Prostate gland (tissue), 2 donors: ENCODE results near the gene CD101. TPM values are rescaled to one million over a fixed set of nuclear protein-coding genes. Genes with fewer than 3 reads are reported as not detected.

Experiments used
- DNase-seq: peaks from one replicate; pipeline ENCODE4 v3.0.0-alpha.2; 2019; ENCODE audit warnings: low spot score
- H3K27ac ChIP-seq, 2 donors: fragments of 200-600 bp; sonication (generic); 2 replicates each; pipeline ENCODE4 v1.5.1; 2017 to 2019
- H3K27me3 ChIP-seq: fragments of 200-600 bp; sonication (generic); replicated peaks from 2 replicates; pipeline ENCODE4 v1.5.1; 2019; ENCODE audit not compliant: insufficient read depth
- H3K36me3 ChIP-seq, 2 donors: fragments of 200-600 bp; sonication (generic); 1 replicate in 1 of 2; 2 replicates in 1 of 2; pipeline versions ENCODE4 v1.5.1 to v1.8.1; 2017 to 2019
- H3K4me1 ChIP-seq: fragments of 200-600 bp; sonication (generic); replicated peaks from 2 replicates; pipeline ENCODE4 v1.5.1; 2019
- H3K4me3 ChIP-seq, 2 donors: fragments of 200-600 bp; sonication (generic); 2 replicates each; pipeline ENCODE4 v1.5.1; 2017 to 2019
- H3K9me3 ChIP-seq: fragments of 200-600 bp; sonication (generic); 2 replicates; pipeline ENCODE4 v1.5.1; 2017
- POLR2A ChIP-seq: fragments of 450-650 bp; IDR thresholded peaks from one replicate; pipeline ENCODE4 v1.6.1; 2016; ENCODE audit warnings: antibody characterized with exemption, mild to moderate bottlenecking
- POLR2AphosphoS5 ChIP-seq: sonication (generic); formaldehyde crosslinking; IDR thresholded peaks from one replicate; pipeline ENCODE4 v1.6.1; 2017; ENCODE audit warnings: antibody characterized with exemption
- WGBS: methylation state at CpG from one replicate; pipeline ENCODE4 v1.1.5; 2018; 5-methylcytosine and 5-hydroxymethylcytosine counted together
- intact Hi-C: fragments of 100-400 bp; cut with DNase I; formaldehyde crosslinking; loops from one replicate; pipeline ENCODE4 v1.14.2; 2022
- total RNA-seq, 2 donors: library from RNA; depleted of rRNA; stranded (reverse); fragments of >200 nt; gene quantifications; one replicate each; pipeline ENCODE4 v1.1.0, GENCODE V29; 2016
- TF ChIP-seq, protein P1 (sequence below), 4 experiments: fragments of 200-600 bp in 2 of 4; fragments of 450-650 bp in 2 of 4; sonication (generic) in 2 of 4; IDR thresholded peaks; 1 replicate in 3 of 4; 2 replicates in 1 of 4; pipeline ENCODE4 v1.5.1; 2016 to 2019; ENCODE audit warnings: antibody characterized with exemption in 4 of 4, mild to moderate bottlenecking in 2 of 4, moderate library complexity in 2 of 4

The CD101 gene
- total RNA-seq, 2 donors from 2014 or later: 0.59 to 1.1 TPM

DNA sequence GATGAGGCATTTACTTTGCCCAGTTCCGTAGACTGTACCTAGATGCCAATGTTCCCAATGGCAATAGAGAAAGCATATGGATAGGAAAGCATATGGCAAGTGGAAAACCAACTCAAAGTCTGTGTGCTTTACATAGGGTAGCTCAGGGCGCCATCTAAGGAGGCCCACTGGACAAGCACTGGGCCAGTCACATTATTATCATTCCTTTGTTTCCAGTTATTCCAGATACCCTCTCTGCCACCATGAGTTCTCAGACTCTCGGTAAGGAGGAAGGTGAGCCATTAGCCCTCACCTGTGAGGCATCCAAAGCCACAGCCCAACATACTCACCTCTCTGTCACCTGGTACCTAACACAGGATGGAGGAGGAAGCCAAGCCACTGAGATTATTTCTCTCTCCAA is 9.8 kb downstream of the CD101 start:
- Histone ChIP-seq H3K27me3 (no peaks in the 10 kb centered on the region), H3K27ac (no peak overlapping the region), H3K9me3 (no peaks in the 10 kb centered on the region), H3K36me3 (no peaks in the 10 kb centered on the region), H3K4me1 (no peaks in the 10 kb centered on the region), H3K4me3 (no peak overlapping the region)
- intact Hi-C loops: no loop called here
- TF ChIP-seq POLR2A (no peak), POLR2AphosphoS5 (no peak)
- TF ChIP-seq, protein P1, sequence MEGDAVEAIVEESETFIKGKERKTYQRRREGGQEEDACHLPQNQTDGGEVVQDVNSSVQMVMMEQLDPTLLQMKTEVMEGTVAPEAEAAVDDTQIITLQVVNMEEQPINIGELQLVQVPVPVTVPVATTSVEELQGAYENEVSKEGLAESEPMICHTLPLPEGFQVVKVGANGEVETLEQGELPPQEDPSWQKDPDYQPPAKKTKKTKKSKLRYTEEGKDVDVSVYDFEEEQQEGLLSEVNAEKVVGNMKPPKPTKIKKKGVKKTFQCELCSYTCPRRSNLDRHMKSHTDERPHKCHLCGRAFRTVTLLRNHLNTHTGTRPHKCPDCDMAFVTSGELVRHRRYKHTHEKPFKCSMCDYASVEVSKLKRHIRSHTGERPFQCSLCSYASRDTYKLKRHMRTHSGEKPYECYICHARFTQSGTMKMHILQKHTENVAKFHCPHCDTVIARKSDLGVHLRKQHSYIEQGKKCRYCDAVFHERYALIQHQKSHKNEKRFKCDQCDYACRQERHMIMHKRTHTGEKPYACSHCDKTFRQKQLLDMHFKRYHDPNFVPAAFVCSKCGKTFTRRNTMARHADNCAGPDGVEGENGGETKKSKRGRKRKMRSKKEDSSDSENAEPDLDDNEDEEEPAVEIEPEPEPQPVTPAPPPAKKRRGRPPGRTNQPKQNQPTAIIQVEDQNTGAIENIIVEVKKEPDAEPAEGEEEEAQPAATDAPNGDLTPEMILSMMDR (IDR thresholded peaks at IDR 0.05): no peak
- WGBS: 100% methylated on average over 3 of the region's 3 CpGs
- DNase-seq: no peak

DNA sequence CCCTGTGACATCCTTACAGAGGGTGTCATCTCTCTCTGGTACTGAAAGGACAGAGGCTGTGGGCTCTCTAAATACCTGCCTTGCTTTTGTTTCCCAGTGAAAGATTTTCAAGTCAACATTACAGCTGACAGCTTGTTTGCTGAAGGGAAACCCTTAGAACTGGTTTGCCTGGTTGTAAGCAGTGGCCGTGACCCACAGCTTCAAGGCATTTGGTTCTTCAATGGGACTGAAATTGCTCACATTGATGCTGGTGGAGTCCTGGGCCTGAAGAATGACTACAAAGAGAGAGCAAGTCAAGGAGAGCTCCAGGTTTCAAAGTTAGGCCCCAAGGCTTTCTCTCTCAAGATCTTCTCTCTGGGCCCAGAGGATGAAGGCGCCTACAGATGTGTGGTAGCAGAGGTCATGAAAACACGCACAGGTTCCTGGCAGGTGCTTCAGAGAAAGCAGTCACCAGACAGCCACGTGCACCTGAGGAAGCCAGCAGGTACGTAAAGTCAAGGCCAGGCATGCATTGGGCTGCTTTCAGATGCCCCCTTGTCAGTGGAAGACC is 11.8 kb downstream of the CD101 start:
- H3K4me3 ChIP-seq: no peak overlapping the region
- no peaks in the 10 kb centered on the region for H3K4me1 ChIP-seq
- H3K36me3 ChIP-seq: no peaks in the 10 kb centered on the region
- peak overlapping the region in 1 of 2 donors; percentile 2 for H3K27ac ChIP-seq
- H3K27me3 ChIP-seq: no peaks in the 10 kb centered on the region
- peak; percentile 59 for DNase-seq
- intact Hi-C loops: no loop called here
- TF ChIP-seq, protein P1 (IDR thresholded peaks at IDR 0.05): no peak
- TF ChIP-seq POLR2AphosphoS5: peak; percentile 67
- no peak for TF ChIP-seq POLR2A
- H3K9me3 ChIP-seq: no peaks in the 10 kb centered on the region
- WGBS: 71% methylated on average over 5 of the region's 5 CpGs

DNA sequence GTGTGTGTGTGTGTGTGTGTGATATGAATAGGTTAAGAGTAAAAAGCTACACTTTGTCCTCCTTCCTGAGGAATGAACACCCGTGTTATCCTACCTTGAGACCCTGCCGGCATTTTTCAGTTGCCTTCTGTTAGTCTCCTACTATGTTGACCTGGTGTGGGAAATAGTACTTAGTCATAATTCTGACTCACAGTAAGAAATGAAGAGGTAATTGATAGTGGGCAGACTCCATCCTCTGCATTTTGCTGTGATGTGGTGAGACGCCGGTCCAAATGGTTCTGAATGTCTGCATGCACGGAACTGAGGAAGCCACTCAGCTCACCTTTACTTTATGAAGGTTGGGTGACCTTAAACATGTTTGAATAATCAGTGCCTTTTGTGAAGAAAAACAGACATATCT is 12.6 kb downstream of the CD101 start:
- H3K9me3 ChIP-seq: no peaks in the 10 kb centered on the region
- H3K27me3 ChIP-seq: no peaks in the 10 kb centered on the region
- no peak for DNase-seq
- TF ChIP-seq POLR2A: no peak
- TF ChIP-seq POLR2AphosphoS5: no peak
- TF ChIP-seq, protein P1 (IDR thresholded peaks at IDR 0.05): no peak
- no peak overlapping the region for H3K4me3 ChIP-seq
- intact Hi-C loops: no loop called here
- no peak overlapping the region for H3K27ac ChIP-seq
- 97% methylated on average over 5 of the region's 5 CpGs for WGBS
- H3K4me1 ChIP-seq: no peaks in the 10 kb centered on the region
- no peaks in the 10 kb centered on the region for H3K36me3 ChIP-seq

DNA sequence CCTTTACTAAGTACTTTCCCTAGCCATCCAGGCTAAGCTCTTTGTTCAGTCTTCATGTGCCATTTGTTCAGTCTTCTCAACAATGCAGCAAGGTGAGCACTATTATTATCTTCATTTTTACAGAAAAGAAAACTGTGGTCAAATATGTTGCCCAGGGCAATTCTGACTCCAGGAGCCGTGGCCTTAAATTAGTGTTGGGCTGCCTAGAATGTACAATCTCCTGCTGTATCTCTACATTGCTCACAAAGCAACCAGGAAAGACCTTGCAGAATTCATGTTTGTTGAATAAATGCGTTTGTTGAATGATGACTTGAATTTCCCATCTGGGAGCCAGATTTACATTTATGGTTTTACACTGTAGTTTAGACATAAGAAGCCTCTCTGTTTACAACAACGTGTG is 14.2 kb downstream of the CD101 start:
- intact Hi-C loops: no loop called here
- WGBS: 95% methylated on average over 3 of the region's 3 CpGs
- no peak for TF ChIP-seq POLR2A
- TF ChIP-seq, protein P1 (IDR thresholded peaks at IDR 0.05): no peak
- TF ChIP-seq POLR2AphosphoS5: no peak
- Histone ChIP-seq H3K4me3 (no peak overlapping the region), H3K4me1 (no peaks in the 10 kb centered on the region), H3K27ac (no peak overlapping the region), H3K27me3 (no peaks in the 10 kb centered on the region), H3K9me3 (no peaks in the 10 kb centered on the region), H3K36me3 (no peaks in the 10 kb centered on the region)
- no peak for DNase-seq

DNA sequence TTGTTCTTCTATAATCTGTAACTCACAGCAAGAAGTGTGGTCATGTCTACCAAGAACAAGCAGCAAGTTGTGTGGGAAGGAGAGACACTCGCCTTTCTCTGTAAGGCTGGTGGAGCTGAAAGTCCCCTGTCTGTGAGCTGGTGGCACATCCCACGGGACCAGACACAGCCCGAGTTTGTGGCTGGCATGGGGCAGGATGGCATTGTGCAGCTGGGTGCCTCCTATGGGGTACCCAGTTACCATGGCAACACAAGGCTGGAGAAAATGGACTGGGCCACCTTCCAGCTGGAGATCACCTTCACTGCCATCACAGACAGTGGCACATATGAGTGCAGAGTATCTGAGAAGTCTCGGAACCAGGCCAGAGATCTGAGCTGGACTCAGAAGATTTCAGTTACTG is 15.5 kb downstream of the CD101 start:
- Histone ChIP-seq H3K9me3 (no peaks in the 10 kb centered on the region), H3K4me1 (no peaks in the 10 kb centered on the region), H3K36me3 (no peaks in the 10 kb centered on the region), H3K27me3 (no peaks in the 10 kb centered on the region), H3K4me3 (no peak overlapping the region), H3K27ac (no peak overlapping the region)
- TF ChIP-seq POLR2AphosphoS5: no peak
- TF ChIP-seq, protein P1 (IDR thresholded peaks at IDR 0.05): no peak
- no peak for TF ChIP-seq POLR2A
- 91% methylated on average over 4 of the region's 4 CpGs for WGBS
- intact Hi-C loops: no loop called here
- DNase-seq: no peak
